MCF 10A (cell line): ENCODE results near the gene CELF5. TPM values are rescaled to one million over a fixed set of nuclear protein-coding genes. Genes with fewer than 3 reads are reported as not detected.

Source experiments
- BruUV-seq: library from RNA; stranded (reverse); fragments of 400-500 nt; replicated peaks from 2 replicates; lab custom pipeline; 2021; lab: Mats Ljungman, UMichigan
- CTCF ChIA-PET: fragments of 300-600 bp; sonication (Branson Sonifier 250); formaldehyde crosslinking; extraction: SDS; loops from one replicate; lab custom pipeline; 2021; ENCODE audit warnings: antibody characterized with exemption, inconsistent platforms; lab: Yijun Ruan, JAX
- POLR2A ChIA-PET: fragments of 300-600, 350-650 bp; sonication (Branson Sonifier 250); formaldehyde crosslinking; extraction: SDS; loops from one replicate; lab custom pipeline; 2020; ENCODE audit warnings: antibody characterized with exemption, inconsistent platforms; lab: Yijun Ruan, JAX
- DNase-seq: peaks from one replicate; pipeline ENCODE4 v3.0.0-alpha.2; 2018; ENCODE audit not compliant: unreplicated experiment
- H3K27ac Mint-ChIP-seq: one replicate; pipeline ENCODE4 v1.8.0; 2022; ENCODE audit warnings: mild to moderate bottlenecking, low read depth, mixed read lengths; ENCODE audit not compliant: unreplicated experiment
- H3K27me3 Mint-ChIP-seq: one replicate; pipeline ENCODE4 v1.8.0; 2022; ENCODE audit warnings: mixed read lengths; ENCODE audit not compliant: insufficient read depth, unreplicated experiment
- H3K36me3 Mint-ChIP-seq: one replicate; pipeline ENCODE4 v1.8.0; 2022; ENCODE audit warnings: mild to moderate bottlenecking, moderate library complexity, mixed read lengths; ENCODE audit not compliant: insufficient read depth, unreplicated experiment
- H3K4me1 Mint-ChIP-seq: one replicate; pipeline ENCODE4 v1.8.0; 2022; ENCODE audit warnings: mixed read lengths; ENCODE audit not compliant: insufficient read depth, unreplicated experiment
- H3K4me3 Mint-ChIP-seq: one replicate; pipeline ENCODE4 v1.8.0; 2022; ENCODE audit warnings: mild to moderate bottlenecking, moderate library complexity, mixed read lengths; ENCODE audit not compliant: unreplicated experiment
- H3K9me3 Mint-ChIP-seq: one replicate; pipeline ENCODE4 v1.8.0; 2022; ENCODE audit warnings: mixed read lengths; ENCODE audit not compliant: unreplicated experiment
- CTCF ChIP-seq: fragments of 200-600 bp; IDR thresholded peaks from one replicate; pipeline ENCODE4 v1.8.0; 2022; ENCODE audit warnings: antibody characterized with exemption, mild to moderate bottlenecking; ENCODE audit not compliant: unreplicated experiment
- intact Hi-C: fragments of 100-400 bp; cut with micrococcal nuclease; formaldehyde crosslinking; loops from 2 replicates; pipeline ENCODE4 v1.14.1; 2022
- total RNA-seq: library from RNA; stranded (reverse); gene quantifications from 2 replicates; pipeline ENCODE4 v1.2.3, GENCODE V29; 2022

The CELF5 gene
- total RNA-seq, 1 experiment from 2014 or later = 0.30 TPM

- intact Hi-C loops = loop anchor here (2.0 kb wide), 1 partner anchor 82 kb away; no protein-coding TSS in a partner anchor
- Mint-ChIP-seq H3K27ac (no peak overlapping the region), H3K27me3 (no peaks in the 10 kb centered on the region), H3K9me3 (no peaks in the 10 kb centered on the region), H3K36me3 (peaks cover 22% of the 10 kb centered on the region), H3K4me1 (no peaks in the 10 kb centered on the region), H3K4me3 (no peak overlapping the region)
- ChIA-PET CTCF (interaction anchor here (0.6 to 1.2 kb wide), 5 partner anchors 10 to 248 kb away, joined by 3 to 9 read pairs (median 3); no protein-coding TSS in a partner anchor), POLR2A (interaction anchor here (0.7 to 1.2 kb wide), 3 partner anchors 10 to 477 kb away, joined by 3 to 5 read pairs (median 3); partner anchors contain the start of gene NCLN)
- peak; percentile 69 for TF ChIP-seq CTCF
- BruUV-seq = no TSS peak
- peak; percentile 60 for DNase-seq
Measured at GRCh38 chr19:3210347-3211017, 14.0 kb upstream of the CELF5 start.

- H3K36me3 Mint-ChIP-seq = peaks cover 19% of the 10 kb centered on the region
- no peaks in the 10 kb centered on the region for H3K9me3 Mint-ChIP-seq
- ChIA-PET POLR2A (interaction anchor here (1.2 kb wide), 1 partner anchor 26 kb away, joined by 3 read pairs; the partner anchor contains the start of gene NCLN), CTCF (interaction anchor here (0.7 to 0.9 kb wide), 2 partner anchors 15 to 26 kb away, joined by 3 read pairs; no protein-coding TSS in a partner anchor)
- BruUV-seq = no TSS peak
- intact Hi-C loops = loop anchor here (2.0 kb wide), 1 partner anchor 82 kb away; no protein-coding TSS in a partner anchor
- H3K27me3 Mint-ChIP-seq = no peaks in the 10 kb centered on the region
- no peaks in the 10 kb centered on the region for H3K4me1 Mint-ChIP-seq
- H3K4me3 Mint-ChIP-seq = no peak overlapping the region
- no peak for TF ChIP-seq CTCF
- no peak overlapping the region for H3K27ac Mint-ChIP-seq
- no peak for DNase-seq
Measured at GRCh38 chr19:3211191-3211590, 13.3 kb upstream of the CELF5 start.

GRCh38 chr19:3213159-3213558, 11.3 kb upstream of the CELF5 start:
- no peak for DNase-seq
- H3K36me3 Mint-ChIP-seq = peaks cover 12% of the 10 kb centered on the region
- intact Hi-C loops = no loop called here
- H3K4me1 Mint-ChIP-seq = no peaks in the 10 kb centered on the region
- no TSS peak for BruUV-seq
- CTCF ChIA-PET = no interaction called here
- TF ChIP-seq CTCF = no peak
- H3K27ac Mint-ChIP-seq = no peak overlapping the region
- H3K27me3 Mint-ChIP-seq = no peaks in the 10 kb centered on the region
- no peaks in the 10 kb centered on the region for H3K9me3 Mint-ChIP-seq
- POLR2A ChIA-PET = no interaction called here
- H3K4me3 Mint-ChIP-seq = no peak overlapping the region

- no peak overlapping the region for H3K27ac Mint-ChIP-seq
- intact Hi-C loops = no loop called here
- no TSS peak for BruUV-seq
- no peak overlapping the region for H3K4me3 Mint-ChIP-seq
- no peaks in the 10 kb centered on the region for H3K4me1 Mint-ChIP-seq
- no peak for DNase-seq
- CTCF ChIA-PET = no interaction called here
- H3K9me3 Mint-ChIP-seq = no peaks in the 10 kb centered on the region
- no peak for TF ChIP-seq CTCF
- peaks cover 12% of the 10 kb centered on the region for H3K36me3 Mint-ChIP-seq
- no peaks in the 10 kb centered on the region for H3K27me3 Mint-ChIP-seq
- POLR2A ChIA-PET = no interaction called here
Measured at GRCh38 chr19:3216874-3217273, 7.6 kb upstream of the CELF5 start.
